Erythroblast (primary cell): Measurements from ENCODE around the gene DSG4.

Experiments used
- GATA1 ChIP-seq: IDR thresholded peaks from 2 replicates; pipeline ENCODE4 v1.6.1; 2011; ENCODE audit warnings: low read depth, mild to moderate bottlenecking, control low read depth, low read length, moderate library complexity
- POLR2A ChIP-seq: IDR thresholded peaks from 2 replicates; pipeline ENCODE4 v1.6.1; 2011; ENCODE audit warnings: mild to moderate bottlenecking, low read length

DNA sequence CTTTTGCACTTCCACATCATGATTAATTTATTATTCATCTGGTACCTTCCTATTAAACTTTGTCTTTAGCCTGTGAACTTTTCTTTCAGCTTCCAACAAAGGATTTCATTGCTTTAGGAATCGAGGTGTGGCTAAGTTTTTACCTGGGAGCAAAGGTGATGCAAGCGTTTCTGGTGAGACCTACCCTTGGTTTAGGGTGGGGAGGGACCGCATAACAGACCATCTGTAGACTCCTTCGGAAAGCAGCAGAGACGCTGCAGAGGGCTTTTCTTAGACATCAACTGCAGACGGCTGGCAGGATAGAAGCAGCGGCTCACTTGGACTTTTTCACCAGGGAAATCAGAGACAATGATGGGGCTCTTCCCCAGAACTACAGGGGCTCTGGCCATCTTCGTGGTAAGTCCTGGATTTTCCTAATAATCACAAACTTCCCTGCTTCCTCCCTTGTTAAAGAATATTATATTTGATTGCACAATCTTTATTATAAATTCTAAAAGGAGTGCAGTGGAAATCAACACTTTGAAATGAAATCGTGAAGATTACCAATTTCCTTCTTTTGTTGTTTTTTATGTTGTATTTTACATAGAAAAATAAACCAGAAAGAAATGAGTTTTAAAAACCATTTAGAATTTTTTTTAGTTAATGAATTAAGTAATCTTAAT is 71.1 kb downstream of the DSG4 start, which contains the start of gene DSG3:
- TF ChIP-seq POLR2A (no peak), GATA1 (no peak)
